Measurements from ENCODE around the gene DCAF10.

DNA sequence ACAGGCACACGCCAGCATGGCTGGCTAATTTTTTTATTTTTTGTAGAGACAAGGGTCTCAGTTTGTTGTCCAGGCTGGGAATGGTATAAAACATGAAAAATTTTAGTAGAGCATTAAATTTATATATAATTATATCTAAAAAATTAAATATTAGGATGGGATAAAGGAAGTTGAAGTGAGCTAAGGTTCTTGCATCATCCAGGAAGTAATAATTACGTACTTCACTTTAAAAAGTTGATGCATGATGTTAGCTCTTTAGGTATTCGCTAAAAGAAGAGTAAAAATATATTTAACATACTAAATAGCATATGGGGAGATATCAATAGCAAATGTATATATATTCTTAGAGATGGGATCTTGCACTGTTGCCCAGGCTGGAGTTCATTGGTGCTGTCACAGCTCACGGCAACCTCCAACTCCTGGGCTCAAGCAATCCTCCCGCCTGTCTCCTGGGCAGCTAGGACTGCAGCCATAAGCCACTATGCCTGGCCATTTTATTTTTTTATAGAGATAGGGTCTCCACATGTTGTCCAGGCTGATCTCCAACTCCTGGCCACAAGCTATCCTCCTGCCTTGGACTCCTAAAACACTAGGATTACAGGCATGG, 12.3 kb downstream of the DCAF10 start:
- TF ChIP-seq GLIS3 (CRISPR knock-in tag; IDR thresholded peaks at IDR 0.05) (no peak), SNAI2 (CRISPR knock-in tag; IDR thresholded peaks at IDR 0.05) (no peak)

Data from SK-N-SH treated with all-trans-retinoic acid at 6 μM for 48 hours (cell line).